Right lobe of liver (tissue), 4 donors: ENCODE data around the gene IL9R.

Experiments
- POLR2A ChIP-seq: fragments of 450-650 bp; IDR thresholded peaks from one replicate; pipeline ENCODE4 v1.6.1; 2017; ENCODE audit warnings: antibody characterized with exemption, mild to moderate bottlenecking
- TF ChIP-seq, protein P1 (sequence below), 4 donors: fragments of 200-600 bp in 3 of 4; fragments of 450-650 bp in 1 of 4; IDR thresholded peaks; one replicate each; pipeline versions ENCODE4 v1.5.1 to v1.8.0; 2016 to 2022; ENCODE audit warnings: antibody characterized with exemption in 4 of 4, mild to moderate bottlenecking in 2 of 4
- donor health status: DM: no; HTN: no; CAD: no.
- donor health status: DM: no; HTN: no; CAD: no.
- donor health status: DM: no; HTN: yes; CAD: no.

DNA sequence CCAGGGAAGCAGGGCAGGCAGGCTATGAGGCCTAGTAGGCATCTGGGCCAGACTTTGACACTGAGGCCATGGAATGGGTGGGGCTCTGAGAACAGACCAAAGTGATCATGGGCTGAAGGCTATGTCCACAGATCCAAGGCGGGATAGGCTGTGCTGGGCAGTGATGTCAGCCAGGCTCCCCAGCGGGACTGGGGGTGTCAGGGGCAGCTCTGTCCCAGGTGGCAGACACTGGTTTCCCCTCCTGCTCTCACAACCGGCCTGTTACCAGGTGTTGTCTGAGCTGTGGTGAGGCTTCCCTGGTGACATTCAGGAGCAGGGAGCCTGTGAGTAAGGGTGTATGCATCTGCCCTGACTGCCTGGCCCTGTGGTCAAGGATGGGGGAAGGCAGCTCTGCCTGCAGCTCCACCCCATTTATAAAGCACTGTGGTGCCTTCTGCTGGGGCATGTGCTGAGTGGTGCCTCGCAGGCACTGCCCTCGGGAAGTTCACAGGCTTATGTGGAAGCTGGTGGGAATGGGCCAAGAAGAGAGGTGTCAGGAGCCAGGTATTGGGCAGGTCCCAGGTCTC lies 2.9 kb downstream of the IL9R start:
- TF ChIP-seq, protein P1, sequence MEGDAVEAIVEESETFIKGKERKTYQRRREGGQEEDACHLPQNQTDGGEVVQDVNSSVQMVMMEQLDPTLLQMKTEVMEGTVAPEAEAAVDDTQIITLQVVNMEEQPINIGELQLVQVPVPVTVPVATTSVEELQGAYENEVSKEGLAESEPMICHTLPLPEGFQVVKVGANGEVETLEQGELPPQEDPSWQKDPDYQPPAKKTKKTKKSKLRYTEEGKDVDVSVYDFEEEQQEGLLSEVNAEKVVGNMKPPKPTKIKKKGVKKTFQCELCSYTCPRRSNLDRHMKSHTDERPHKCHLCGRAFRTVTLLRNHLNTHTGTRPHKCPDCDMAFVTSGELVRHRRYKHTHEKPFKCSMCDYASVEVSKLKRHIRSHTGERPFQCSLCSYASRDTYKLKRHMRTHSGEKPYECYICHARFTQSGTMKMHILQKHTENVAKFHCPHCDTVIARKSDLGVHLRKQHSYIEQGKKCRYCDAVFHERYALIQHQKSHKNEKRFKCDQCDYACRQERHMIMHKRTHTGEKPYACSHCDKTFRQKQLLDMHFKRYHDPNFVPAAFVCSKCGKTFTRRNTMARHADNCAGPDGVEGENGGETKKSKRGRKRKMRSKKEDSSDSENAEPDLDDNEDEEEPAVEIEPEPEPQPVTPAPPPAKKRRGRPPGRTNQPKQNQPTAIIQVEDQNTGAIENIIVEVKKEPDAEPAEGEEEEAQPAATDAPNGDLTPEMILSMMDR (IDR thresholded peaks at IDR 0.05), result no peak
- TF ChIP-seq POLR2A, result no peak
